Transverse colon (tissue), 4 donors: Measurements from ENCODE around the gene TUBB. TPM values are rescaled to one million over a fixed set of nuclear protein-coding genes. Genes with fewer than 3 reads are reported as not detected.
A peak's percentile ranks its signal among the peaks of the same experiment; 100 is the strongest.

Source experiments
- DNase-seq: peaks from one replicate; pipeline ENCODE4 v3.0.0-alpha.2; 2019
- H3K27ac ChIP-seq, 4 donors: fragments of 200-600 bp; sonication (generic); 2 replicates each; pipeline ENCODE4 v1.5.1; 2016 to 2018; ENCODE audit warnings: inconsistent platforms in 4 of 4
- H3K27me3 ChIP-seq: fragments of 200-600 bp; sonication (generic); 2 replicates; pipeline ENCODE4 v1.5.1; 2017; ENCODE audit warnings: inconsistent platforms
- H3K36me3 ChIP-seq, 4 donors: fragments of 200-600 bp; sonication (generic); 2 replicates each; pipeline ENCODE4 v1.5.1; 2017 to 2019; ENCODE audit warnings: inconsistent platforms in 4 of 4
- H3K4me1 ChIP-seq, 4 donors: fragments of 200-600 bp; sonication (generic); 2 replicates each; pipeline ENCODE4 v1.5.1; 2017 to 2020; ENCODE audit warnings: inconsistent platforms in 4 of 4
- H3K4me3 ChIP-seq, 4 donors: fragments of 200-600 bp; sonication (generic); 1 replicate in 1 of 4; 2 replicates in 3 of 4; pipeline versions ENCODE4 v1.5.1 to v1.6.1; 2017 to 2019; ENCODE audit warnings: inconsistent platforms in 4 of 4
- H3K9me3 ChIP-seq, 2 donors: fragments of 200-600 bp; sonication (generic); 2 replicates each; pipeline ENCODE4 v1.5.1; 2017 to 2019; ENCODE audit warnings: inconsistent platforms in 2 of 2
- CTCF ChIP-seq, 5 experiments: fragments of 200-600 bp in 3 of 5; fragments of 450-650 bp in 2 of 5; sonication (generic) in 3 of 5; IDR thresholded peaks; 1 replicate in 2 of 5; 2 replicates in 3 of 5; pipeline ENCODE4 v1.5.1; 2016 to 2017; ENCODE audit warnings: antibody characterized with exemption in 5 of 5, inconsistent platforms in 3 of 5, mild to moderate bottlenecking in 2 of 5, moderate library complexity in 1 of 5
- EP300 ChIP-seq: sonication (generic); formaldehyde crosslinking; IDR thresholded peaks from one replicate; pipeline ENCODE4 v1.6.1; 2017; ENCODE audit warnings: antibody characterized with exemption, low read depth
- POLR2A ChIP-seq: fragments of 450-650 bp; IDR thresholded peaks from one replicate; pipeline ENCODE4 v1.6.1; 2016; ENCODE audit warnings: antibody characterized with exemption, mild to moderate bottlenecking, moderate library complexity
- POLR2AphosphoS5 ChIP-seq, 3 donors: sonication (generic); formaldehyde crosslinking; IDR thresholded peaks; one replicate each; pipeline ENCODE4 v1.6.1; 2016; ENCODE audit warnings: antibody characterized with exemption in 3 of 3
- WGBS, 2 donors: methylation state at CpG; one replicate each; pipeline ENCODE4 v1.1.5; 2018; ENCODE audit warnings: low coverage in 1 of 2; 5-methylcytosine and 5-hydroxymethylcytosine counted together
- in situ Hi-C, 4 donors: fragments of 200-750 bp; cut with MboI; loops; one replicate each; pipeline versions ENCODE4 v1.15.0 to v1.15.1; 2017; ENCODE audit warnings: low sequenced_read_pairs in 3 of 4, low pct_ligation_motif_present in 1 of 4, low pct_unique_long_range_greater_than_20kb in 1 of 4
- intact Hi-C: fragments of 100-400 bp; cut with DNase I; formaldehyde crosslinking; loops from one replicate; pipeline ENCODE4 v1.15.1; 2023; ENCODE audit warnings: low total_unique reads
- total RNA-seq, 4 donors: library from RNA; depleted of rRNA; stranded (reverse); fragments of >200 nt; gene quantifications; one replicate each; pipeline ENCODE4 v1.1.0, GENCODE V29; 2016

TUBB gene
- total RNA-seq, 4 donors from 2014 or later, result 77.1 to 128 (median 106) TPM

- Histone ChIP-seq H3K9me3 (no peaks in the 10 kb centered on the region), H3K4me1 (peaks cover 0 to 77% (median 33%) of the 10 kb centered on the region in 4 donors), H3K36me3 (peaks cover 0 to 4% (median 1%) of the 10 kb centered on the region in 4 donors), H3K4me3 (peak overlapping the region in 3 of 4 donors; percentile 63 to 72 (median 64)), H3K27ac (peak overlapping the region; percentile 93 to 99 (median 96)), H3K27me3 (no peaks in the 10 kb centered on the region)
- TF ChIP-seq CTCF (IDR thresholded peaks at IDR 0.05), result no peak
- TF ChIP-seq POLR2AphosphoS5 (IDR thresholded peaks at IDR 0.05), result no peak
- TF ChIP-seq POLR2A, result no peak
- no peak for TF ChIP-seq EP300
- in situ Hi-C loops (loop anchor here in 2 of 4 donors (5.0 kb wide), 2 partner anchors 36 to 41 kb away; partner anchors contain the start of genes MDC1 (in 1 of the 2) and TUBB (in 1 of the 2)), intact Hi-C loops (loop anchor here (5.0 kb wide), 1 partner anchor 131 kb away; no protein-coding TSS in a partner anchor)
- WGBS, 2 donors, result 38 to 41% methylated on average over 4 of the region's 4 CpGs
- no peak for DNase-seq
These were observed 38.4 kb upstream of the TUBB start for GRCh38 chr6:30681766-30682142.

GRCh38 chr6:30682143-30683117, 37.7 kb upstream of the TUBB start:
- Histone ChIP-seq H3K4me1 (peaks cover 0 to 77% (median 35%) of the 10 kb centered on the region in 4 donors), H3K27ac (peak overlapping the region; percentile 93 to 99 (median 96)), H3K9me3 (no peaks in the 10 kb centered on the region), H3K4me3 (peak overlapping the region; percentile 7 to 72 (median 64)), H3K36me3 (no peaks in the 10 kb centered on the region), H3K27me3 (no peaks in the 10 kb centered on the region)
- WGBS, 2 donors, result 29% methylated on average over 4 to 11 of the region's 11 CpGs
- in situ Hi-C loops, result loop anchor here in 2 of 4 donors (5.0 kb wide), 2 partner anchors 35 to 40 kb away; partner anchors contain the start of genes MDC1 (in 1 of the 2) and TUBB (in 1 of the 2)
- intact Hi-C loops, result loop anchor here (5.0 kb wide), 1 partner anchor 130 kb away; no protein-coding TSS in a partner anchor
- peak; percentile 89 for DNase-seq
- TF ChIP-seq POLR2A (peak; percentile 51), EP300 (peak; percentile 22), CTCF (IDR thresholded peaks at IDR 0.05) (no peak), POLR2AphosphoS5 (IDR thresholded peaks at IDR 0.05) (peak; percentile 72 to 88 (median 82))

- DNase-seq, result no peak
- intact Hi-C loops (loop anchor here (5.0 kb wide), 1 partner anchor 129 kb away; no protein-coding TSS in a partner anchor), in situ Hi-C loops (loop anchor here in 2 of 4 donors (5.0 kb wide), 2 partner anchors 34 to 39 kb away; partner anchors contain the start of genes MDC1 (in 1 of the 2) and TUBB (in 1 of the 2))
- Histone ChIP-seq H3K4me3 (peak overlapping the region; percentile 63 to 81 (median 68)), H3K4me1 (peaks cover 0 to 86% (median 44%) of the 10 kb centered on the region in 4 donors), H3K36me3 (no peaks in the 10 kb centered on the region), H3K27me3 (no peaks in the 10 kb centered on the region), H3K27ac (peak overlapping the region; percentile 93 to 99 (median 96)), H3K9me3 (no peaks in the 10 kb centered on the region)
- WGBS, 2 donors, result 44% methylated on average over 7 of the region's 7 CpGs; no CpG with 5 or more reads in 1 of the 2 donors
- no peak for TF ChIP-seq CTCF (IDR thresholded peaks at IDR 0.05)
- no peak for TF ChIP-seq POLR2A
- TF ChIP-seq POLR2AphosphoS5 (IDR thresholded peaks at IDR 0.05), result no peak
- no peak for TF ChIP-seq EP300
These were observed 36.8 kb upstream of the TUBB start for GRCh38 chr6:30683183-30683979.
